ENCODE results near the gene ARIH2. TPM values are rescaled to one million over a fixed set of nuclear protein-coding genes. Genes with fewer than 3 reads are reported as not detected.

Gene ARIH2
- total RNA-seq, 1 experiment from 2014 or later = 76.8 TPM

- Histone ChIP-seq H3K4me1 (ENCODE audit: insufficient read depth, low read length, poor library complexity, severe bottlenecking) (no peaks in the 10 kb centered on the region), H3K36me3 (ENCODE audit: insufficient read depth, low read length, poor library complexity, severe bottlenecking) (peaks cover 3% of the 10 kb centered on the region), H3K9me3 (ENCODE audit: low read depth, low read length, poor library complexity, severe bottlenecking) (no peaks in the 10 kb centered on the region), H3K4me3 (ENCODE audit: low read depth, low read length, poor library complexity, severe bottlenecking) (no peak overlapping the region), H3K27ac (ENCODE audit: low read depth, low read length, poor library complexity, severe bottlenecking) (no peak overlapping the region), H3K27me3 (replicated peaks; ENCODE audit: insufficient read depth, low read depth, low read length, poor library complexity) (no peaks in the 10 kb centered on the region)
- intact Hi-C loops (cut with micrococcal nuclease; ENCODE audit: unreplicated experiment) = no loop called here
- no peak for TF ChIP-seq CTCF (conservative IDR thresholded peaks at IDR 0.05; ENCODE audit: low read depth, low read length)
- no peak for TF ChIP-seq EZH2 (IDR thresholded peaks at IDR 0.05; ENCODE audit: borderline replicate concordance, low read depth, low read length, poor library complexity, severe bottlenecking)
- DNase-seq (ENCODE audit: low spot score) = no peak
- ChIA-PET CTCF (no interaction called here), POLR2A (ENCODE audit: low non-redundant PET) (no interaction called here)
- BruUV-seq (replicated peaks) = no TSS peak
Observed at GRCh38 chr3:48963591-48963990, 44.9 kb downstream of the ARIH2 start.

- no peaks in the 10 kb centered on the region for H3K9me3 ChIP-seq (ENCODE audit: low read depth, low read length, poor library complexity, severe bottlenecking)
- ChIA-PET CTCF (no interaction called here), POLR2A (ENCODE audit: low non-redundant PET) (no interaction called here)
- no TSS peak for BruUV-seq (replicated peaks)
- no peaks in the 10 kb centered on the region for H3K4me1 ChIP-seq (ENCODE audit: insufficient read depth, low read length, poor library complexity, severe bottlenecking)
- H3K4me3 ChIP-seq (ENCODE audit: low read depth, low read length, poor library complexity, severe bottlenecking) = no peak overlapping the region
- no peak for TF ChIP-seq EZH2 (IDR thresholded peaks at IDR 0.05; ENCODE audit: borderline replicate concordance, low read depth, low read length, poor library complexity, severe bottlenecking)
- DNase-seq (ENCODE audit: low spot score) = no peak
- H3K27me3 ChIP-seq (replicated peaks; ENCODE audit: insufficient read depth, low read depth, low read length, poor library complexity) = no peaks in the 10 kb centered on the region
- no peak overlapping the region for H3K27ac ChIP-seq (ENCODE audit: low read depth, low read length, poor library complexity, severe bottlenecking)
- intact Hi-C loops (cut with micrococcal nuclease; ENCODE audit: unreplicated experiment) = no loop called here
- peaks cover 6% of the 10 kb centered on the region for H3K36me3 ChIP-seq (ENCODE audit: insufficient read depth, low read length, poor library complexity, severe bottlenecking)
Observed at GRCh38 chr3:48966367-48966766, 47.7 kb downstream of the ARIH2 start.

GRCh38 chr3:48966876-48967361 lies 48.3 kb downstream of the ARIH2 start:
- ChIA-PET CTCF (no interaction called here), POLR2A (ENCODE audit: low non-redundant PET) (no interaction called here)
- Histone ChIP-seq H3K9me3 (ENCODE audit: low read depth, low read length, poor library complexity, severe bottlenecking) (no peaks in the 10 kb centered on the region), H3K27me3 (replicated peaks; ENCODE audit: insufficient read depth, low read depth, low read length, poor library complexity) (no peaks in the 10 kb centered on the region), H3K4me3 (ENCODE audit: low read depth, low read length, poor library complexity, severe bottlenecking) (no peak overlapping the region), H3K27ac (ENCODE audit: low read depth, low read length, poor library complexity, severe bottlenecking) (no peak overlapping the region), H3K4me1 (ENCODE audit: insufficient read depth, low read length, poor library complexity, severe bottlenecking) (no peaks in the 10 kb centered on the region), H3K36me3 (ENCODE audit: insufficient read depth, low read length, poor library complexity, severe bottlenecking) (peaks cover 7% of the 10 kb centered on the region)
- TF ChIP-seq CTCF (conservative IDR thresholded peaks at IDR 0.05; ENCODE audit: low read depth, low read length) (no peak), EZH2 (IDR thresholded peaks at IDR 0.05; ENCODE audit: borderline replicate concordance, low read depth, low read length, poor library complexity, severe bottlenecking) (no peak)
- intact Hi-C loops (cut with micrococcal nuclease; ENCODE audit: unreplicated experiment) = no loop called here
- DNase-seq (ENCODE audit: low spot score) = no peak
- no TSS peak for BruUV-seq (replicated peaks)

- intact Hi-C loops (cut with micrococcal nuclease; ENCODE audit: unreplicated experiment) = no loop called here
- Histone ChIP-seq H3K36me3 (ENCODE audit: insufficient read depth, low read length, poor library complexity, severe bottlenecking) (peaks cover 14% of the 10 kb centered on the region), H3K27me3 (replicated peaks; ENCODE audit: insufficient read depth, low read depth, low read length, poor library complexity) (no peaks in the 10 kb centered on the region), H3K4me3 (ENCODE audit: low read depth, low read length, poor library complexity, severe bottlenecking) (no peak overlapping the region), H3K27ac (ENCODE audit: low read depth, low read length, poor library complexity, severe bottlenecking) (no peak overlapping the region), H3K4me1 (ENCODE audit: insufficient read depth, low read length, poor library complexity, severe bottlenecking) (no peaks in the 10 kb centered on the region), H3K9me3 (ENCODE audit: low read depth, low read length, poor library complexity, severe bottlenecking) (no peaks in the 10 kb centered on the region)
- ChIA-PET CTCF (no interaction called here), POLR2A (ENCODE audit: low non-redundant PET) (no interaction called here)
- DNase-seq (ENCODE audit: low spot score) = no peak
- no TSS peak for BruUV-seq (replicated peaks)
- no peak for TF ChIP-seq EZH2 (IDR thresholded peaks at IDR 0.05; ENCODE audit: borderline replicate concordance, low read depth, low read length, poor library complexity, severe bottlenecking)
- TF ChIP-seq CTCF (conservative IDR thresholded peaks at IDR 0.05; ENCODE audit: low read depth, low read length) = no peak
Observed at GRCh38 chr3:48970586-48970985, 51.9 kb downstream of the ARIH2 start.
